ENCODE measurements around the gene PLA2G4E. TPM values are rescaled to one million over a fixed set of nuclear protein-coding genes. Genes with fewer than 3 reads are reported as not detected.

PLA2G4E gene
- total and polyA plus RNA-seq, 9 of the 15 experiments (the other 6 are each of a cell fraction or from before 2014, with no cell fraction given), result 0.03 TPM; not detected in 8

DNA sequence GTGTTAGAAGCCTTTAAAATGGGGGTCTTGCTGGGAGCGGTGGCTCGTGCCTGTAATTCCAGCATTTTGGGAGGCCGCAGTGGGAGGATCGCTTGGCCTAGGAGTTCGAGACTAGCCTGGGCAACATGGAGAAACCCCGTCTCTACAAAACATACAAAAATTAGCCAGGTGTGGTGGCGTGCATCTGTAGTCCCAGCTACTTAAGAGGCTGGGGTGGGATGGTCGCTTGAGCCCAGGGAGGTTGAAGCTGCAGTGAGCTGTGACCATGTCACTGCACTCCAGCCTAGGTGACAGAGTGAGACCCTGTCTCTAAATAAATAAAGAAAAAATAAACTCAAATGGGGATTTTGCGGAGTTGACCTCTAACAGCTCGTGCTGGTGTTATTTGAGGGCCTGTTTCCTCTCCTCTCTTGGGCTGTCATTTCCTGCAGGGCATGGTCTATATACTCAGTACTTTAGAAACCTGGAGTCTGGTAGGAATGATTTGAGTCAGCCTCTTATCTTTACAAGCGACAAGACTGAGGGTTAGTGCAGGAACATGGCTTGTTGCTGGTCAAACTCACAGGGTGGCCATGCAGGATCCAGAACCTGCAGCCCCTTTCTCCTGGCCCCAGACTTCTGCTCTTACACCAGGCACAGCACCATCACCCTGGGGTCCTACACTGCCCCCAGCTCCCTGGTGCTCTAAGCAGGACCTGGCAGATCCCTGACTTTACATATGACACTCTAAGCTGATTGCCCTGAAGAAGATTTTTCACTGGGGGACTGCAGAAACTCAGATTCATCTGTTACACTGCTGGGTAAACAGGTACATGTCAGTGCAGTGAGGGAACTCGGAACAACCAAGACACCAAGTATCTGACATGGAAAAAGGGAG lies 63.6 kb downstream of the PLA2G4E start:
- H3K9ac ChIP-seq (ENCODE audit: insufficient read depth in 1 of 2, low read depth in 2 of 2, low read length in 2 of 2), result peak overlapping the region in 1 of 2 experiments; percentile 54; a peak in 1 of 4 replicates
- FAIRE-seq (peak; percentile 19), DNase-seq (ENCODE audit: extremely low read depth in 1 of 4, low spot score in 3 of 4) (no peak), ATAC-seq (no peak; the same call in 1 of the 3 replicates)
- H3K36me3 ChIP-seq (ENCODE audit: control insufficient read depth, insufficient read depth, low read length), result peaks cover 14% of the 10 kb centered on the region; the same call in 2 of the 3 replicates
- H3K27me3 ChIP-seq (ENCODE audit: control insufficient read depth in 2 of 2, insufficient read depth in 2 of 2, low read length in 2 of 2), result no peaks in the 10 kb centered on the region
- no peak overlapping the region for H2AFZ ChIP-seq (ENCODE audit: low read depth, low read length)
- H3K27ac ChIP-seq (ENCODE audit: extremely low read depth, low read depth, low read length), result no peak overlapping the region
- no peaks in the 10 kb centered on the region for H3K9me1 ChIP-seq (ENCODE audit: control insufficient read depth, insufficient read depth, low read length)
- ChIA-PET CTCF (ENCODE audit: low intra/inter-chr PET ratio) (no interaction called here), POLR2A (interaction anchor here (0.6 to 1.6 kb wide), 4 partner anchors 8 to 26 kb away, joined by 3 to 10 read pairs (median 4); partner anchors contain the start of gene EHD4)
- H3K9me3 ChIP-seq (replicated peaks; ENCODE audit: control insufficient read depth, insufficient read depth, low read depth, low read length), result no peaks in the 10 kb centered on the region
- intact Hi-C loops (cut with micrococcal nuclease) (no loop called here), in situ Hi-C loops (cut with MboI) (no loop called here)
- no peaks in the 10 kb centered on the region for H3K79me2 ChIP-seq (ENCODE audit: control insufficient read depth, insufficient read depth, low read length)
- H4K20me1 ChIP-seq (replicated peaks; ENCODE audit: control insufficient read depth, insufficient read depth, low read length), result no peaks in the 10 kb centered on the region; the same call in 1 of the 2 replicates
- BruUV-seq (replicated peaks), result no TSS peak
- no peaks in the 10 kb centered on the region; a peak in 2 of 5 replicates for H3K4me1 ChIP-seq (replicated peaks in 1 of 2; ENCODE audit: control insufficient read depth in 2 of 2, insufficient read depth in 2 of 2, low read length in 2 of 2)
- WGBS (ENCODE audit: insufficient coverage, low coverage, missing lambda C conversion rate), result 72% methylated on average over 12 of the region's 12 CpGs
- no peak overlapping the region for H3K4me2 ChIP-seq (ENCODE audit: insufficient read depth, low read length)
- no peak overlapping the region for H3K4me3 ChIP-seq
- TF ChIP-seq BDP1 (IDR thresholded peaks at IDR 0.05; ENCODE audit: insufficient read depth, insufficient read length), result no peak
- TF ChIP-seq ZNF785 (CRISPR knock-in tag; IDR thresholded peaks at IDR 0.05), result no peak
- TF ChIP-seq RBM15 (IDR thresholded peaks at IDR 0.05; ENCODE audit: insufficient read depth, low read length), result no peak
- no peak for TF ChIP-seq TCF3 (CRISPR knock-in tag; IDR thresholded peaks at IDR 0.05)
- no peak for TF ChIP-seq ZNF707 (CRISPR knock-in tag; conservative IDR thresholded peaks at IDR 0.05)
- no peak for TF ChIP-seq SMARCA4 (IDR thresholded peaks at IDR 0.05)
- no peak for TF ChIP-seq L3MBTL2 (IDR thresholded peaks at IDR 0.05)
- TF ChIP-seq, protein P1, sequence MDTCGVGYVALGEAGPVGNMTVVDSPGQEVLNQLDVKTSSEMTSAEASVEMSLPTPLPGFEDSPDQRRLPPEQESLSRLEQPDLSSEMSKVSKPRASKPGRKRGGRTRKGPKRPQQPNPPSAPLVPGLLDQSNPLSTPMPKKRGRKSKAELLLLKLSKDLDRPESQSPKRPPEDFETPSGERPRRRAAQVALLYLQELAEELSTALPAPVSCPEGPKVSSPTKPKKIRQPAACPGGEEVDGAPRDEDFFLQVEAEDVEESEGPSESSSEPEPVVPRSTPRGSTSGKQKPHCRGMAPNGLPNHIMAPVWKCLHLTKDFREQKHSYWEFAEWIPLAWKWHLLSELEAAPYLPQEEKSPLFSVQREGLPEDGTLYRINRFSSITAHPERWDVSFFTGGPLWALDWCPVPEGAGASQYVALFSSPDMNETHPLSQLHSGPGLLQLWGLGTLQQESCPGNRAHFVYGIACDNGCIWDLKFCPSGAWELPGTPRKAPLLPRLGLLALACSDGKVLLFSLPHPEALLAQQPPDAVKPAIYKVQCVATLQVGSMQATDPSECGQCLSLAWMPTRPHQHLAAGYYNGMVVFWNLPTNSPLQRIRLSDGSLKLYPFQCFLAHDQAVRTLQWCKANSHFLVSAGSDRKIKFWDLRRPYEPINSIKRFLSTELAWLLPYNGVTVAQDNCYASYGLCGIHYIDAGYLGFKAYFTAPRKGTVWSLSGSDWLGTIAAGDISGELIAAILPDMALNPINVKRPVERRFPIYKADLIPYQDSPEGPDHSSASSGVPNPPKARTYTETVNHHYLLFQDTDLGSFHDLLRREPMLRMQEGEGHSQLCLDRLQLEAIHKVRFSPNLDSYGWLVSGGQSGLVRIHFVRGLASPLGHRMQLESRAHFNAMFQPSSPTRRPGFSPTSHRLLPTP (IDR thresholded peaks at IDR 0.05; ENCODE audit: borderline replicate concordance, extremely low read depth, insufficient read length), result no peak
- TF ChIP-seq, protein P2, sequence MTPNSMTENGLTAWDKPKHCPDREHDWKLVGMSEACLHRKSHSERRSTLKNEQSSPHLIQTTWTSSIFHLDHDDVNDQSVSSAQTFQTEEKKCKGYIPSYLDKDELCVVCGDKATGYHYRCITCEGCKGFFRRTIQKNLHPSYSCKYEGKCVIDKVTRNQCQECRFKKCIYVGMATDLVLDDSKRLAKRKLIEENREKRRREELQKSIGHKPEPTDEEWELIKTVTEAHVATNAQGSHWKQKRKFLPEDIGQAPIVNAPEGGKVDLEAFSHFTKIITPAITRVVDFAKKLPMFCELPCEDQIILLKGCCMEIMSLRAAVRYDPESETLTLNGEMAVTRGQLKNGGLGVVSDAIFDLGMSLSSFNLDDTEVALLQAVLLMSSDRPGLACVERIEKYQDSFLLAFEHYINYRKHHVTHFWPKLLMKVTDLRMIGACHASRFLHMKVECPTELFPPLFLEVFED (CRISPR knock-in tag; conservative IDR thresholded peaks at IDR 0.05), result no peak
- no peak for TF ChIP-seq SMC3 (conservative IDR thresholded peaks at IDR 0.05; ENCODE audit: insufficient read depth, low read depth, low read length)
- no peak for TF ChIP-seq FOSL1 (tag; conservative IDR thresholded peaks at IDR 0.05)
- TF ChIP-seq, protein P3, sequence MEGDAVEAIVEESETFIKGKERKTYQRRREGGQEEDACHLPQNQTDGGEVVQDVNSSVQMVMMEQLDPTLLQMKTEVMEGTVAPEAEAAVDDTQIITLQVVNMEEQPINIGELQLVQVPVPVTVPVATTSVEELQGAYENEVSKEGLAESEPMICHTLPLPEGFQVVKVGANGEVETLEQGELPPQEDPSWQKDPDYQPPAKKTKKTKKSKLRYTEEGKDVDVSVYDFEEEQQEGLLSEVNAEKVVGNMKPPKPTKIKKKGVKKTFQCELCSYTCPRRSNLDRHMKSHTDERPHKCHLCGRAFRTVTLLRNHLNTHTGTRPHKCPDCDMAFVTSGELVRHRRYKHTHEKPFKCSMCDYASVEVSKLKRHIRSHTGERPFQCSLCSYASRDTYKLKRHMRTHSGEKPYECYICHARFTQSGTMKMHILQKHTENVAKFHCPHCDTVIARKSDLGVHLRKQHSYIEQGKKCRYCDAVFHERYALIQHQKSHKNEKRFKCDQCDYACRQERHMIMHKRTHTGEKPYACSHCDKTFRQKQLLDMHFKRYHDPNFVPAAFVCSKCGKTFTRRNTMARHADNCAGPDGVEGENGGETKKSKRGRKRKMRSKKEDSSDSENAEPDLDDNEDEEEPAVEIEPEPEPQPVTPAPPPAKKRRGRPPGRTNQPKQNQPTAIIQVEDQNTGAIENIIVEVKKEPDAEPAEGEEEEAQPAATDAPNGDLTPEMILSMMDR (IDR thresholded peaks at IDR 0.05 in 2 of 3, conservative IDR thresholded peaks at IDR 0.05 in 1 of 3; ENCODE audit: insufficient read depth in 2 of 3, low read depth in 1 of 3, low read length in 3 of 3), result no peak
- no peak for TF ChIP-seq TEAD4 (IDR thresholded peaks at IDR 0.05; ENCODE audit: low read length)
- TF ChIP-seq TEAD4 (CRISPR knock-in tag; IDR thresholded peaks at IDR 0.05; ENCODE audit: borderline replicate concordance), result no peak
- TF ChIP-seq, protein P4, sequence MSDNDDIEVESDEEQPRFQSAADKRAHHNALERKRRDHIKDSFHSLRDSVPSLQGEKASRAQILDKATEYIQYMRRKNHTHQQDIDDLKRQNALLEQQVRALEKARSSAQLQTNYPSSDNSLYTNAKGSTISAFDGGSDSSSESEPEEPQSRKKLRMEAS (CRISPR knock-in tag; IDR thresholded peaks at IDR 0.05), result no peak
